ENCODE results near the gene GPR15LG.

GPR15LG gene

GRCh38 chr10:84230359-84230758 lies 56.8 kb downstream of the GPR15LG start:
- no peak overlapping the region for H3K27ac ChIP-seq (ENCODE audit: poor library complexity, severe bottlenecking)
- ATAC-seq (ENCODE audit: low read depth) (no peak), DNase-seq (ENCODE audit: low spot score) (no peak)
- H3K4me3 ChIP-seq (ENCODE audit: severe bottlenecking), result no peak overlapping the region
- TF ChIP-seq CTCF (IDR thresholded peaks at IDR 0.05; ENCODE audit: poor library complexity, severe bottlenecking), result no peak
- H3K36me3 ChIP-seq (ENCODE audit: low read depth), result no peaks in the 10 kb centered on the region
- H3K9me3 ChIP-seq (ENCODE audit: severe bottlenecking), result no peaks in the 10 kb centered on the region
- H3K4me1 ChIP-seq (ENCODE audit: insufficient read depth, poor library complexity, severe bottlenecking), result no peaks in the 10 kb centered on the region
- no peaks in the 10 kb centered on the region for H3K27me3 ChIP-seq (ENCODE audit: insufficient read depth, poor library complexity, severe bottlenecking)

GRCh38 chr10:84232376-84232775 lies 58.8 kb downstream of the GPR15LG start:
- H3K9me3 ChIP-seq (ENCODE audit: severe bottlenecking), result no peaks in the 10 kb centered on the region
- DNase-seq (ENCODE audit: low spot score), result no peak
- no peak overlapping the region for H3K27ac ChIP-seq (ENCODE audit: poor library complexity, severe bottlenecking)
- ATAC-seq (ENCODE audit: low read depth), result no peak
- H3K4me1 ChIP-seq (ENCODE audit: insufficient read depth, poor library complexity, severe bottlenecking), result no peaks in the 10 kb centered on the region
- H3K27me3 ChIP-seq (ENCODE audit: insufficient read depth, poor library complexity, severe bottlenecking), result no peaks in the 10 kb centered on the region
- H3K4me3 ChIP-seq (ENCODE audit: severe bottlenecking), result no peak overlapping the region
- TF ChIP-seq CTCF (IDR thresholded peaks at IDR 0.05; ENCODE audit: poor library complexity, severe bottlenecking), result no peak
- no peaks in the 10 kb centered on the region for H3K36me3 ChIP-seq (ENCODE audit: low read depth)

- Histone ChIP-seq H3K4me3 (ENCODE audit: severe bottlenecking) (no peak overlapping the region), H3K4me1 (ENCODE audit: insufficient read depth, poor library complexity, severe bottlenecking) (no peaks in the 10 kb centered on the region), H3K27ac (ENCODE audit: poor library complexity, severe bottlenecking) (no peak overlapping the region), H3K36me3 (ENCODE audit: low read depth) (no peaks in the 10 kb centered on the region), H3K27me3 (ENCODE audit: insufficient read depth, poor library complexity, severe bottlenecking) (no peaks in the 10 kb centered on the region), H3K9me3 (ENCODE audit: severe bottlenecking) (no peaks in the 10 kb centered on the region)
- DNase-seq (ENCODE audit: low spot score), result no peak
- ATAC-seq (ENCODE audit: low read depth), result no peak
- TF ChIP-seq CTCF (IDR thresholded peaks at IDR 0.05; ENCODE audit: poor library complexity, severe bottlenecking), result no peak
Measured at GRCh38 chr10:84233940-84234339, 60.3 kb downstream of the GPR15LG start.

- ATAC-seq (ENCODE audit: low read depth) (no peak), DNase-seq (ENCODE audit: low spot score) (no peak)
- no peaks in the 10 kb centered on the region for H3K36me3 ChIP-seq (ENCODE audit: low read depth)
- no peaks in the 10 kb centered on the region for H3K27me3 ChIP-seq (ENCODE audit: insufficient read depth, poor library complexity, severe bottlenecking)
- H3K9me3 ChIP-seq (ENCODE audit: severe bottlenecking), result no peaks in the 10 kb centered on the region
- H3K27ac ChIP-seq (ENCODE audit: poor library complexity, severe bottlenecking), result no peak overlapping the region
- no peak for TF ChIP-seq CTCF (IDR thresholded peaks at IDR 0.05; ENCODE audit: poor library complexity, severe bottlenecking)
- no peaks in the 10 kb centered on the region for H3K4me1 ChIP-seq (ENCODE audit: insufficient read depth, poor library complexity, severe bottlenecking)
- no peak overlapping the region for H3K4me3 ChIP-seq (ENCODE audit: severe bottlenecking)
Measured at GRCh38 chr10:84234479-84234878, 60.9 kb downstream of the GPR15LG start.
